Activated T-helper 17 cell treated with anti-CD3 and anti-CD28 coated beads, Interleukin-2, amount 50 U/mL, for 72 hours (primary cell): Measurements from ENCODE around the gene ANKIB1. TPM values are rescaled to one million over a fixed set of nuclear protein-coding genes. Genes with fewer than 3 reads are reported as not detected.
"Not testable (repeated sequence)": the region's sequence is repeated elsewhere in the genome, so short reads cannot be mapped to it uniquely, and the experiment has no call there.

Experiments used
- ATAC-seq: fragments of 150-1000 bp; cut with Tn5 transposase; replicated peaks from 2 replicates; pipeline ENCODE4 v1.10.0; 2021; ENCODE audit warnings: mild to moderate bottlenecking, moderate library complexity
- H3K27ac Mint-ChIP-seq: one replicate; pipeline ENCODE4 v1.8.0; 2022; ENCODE audit warnings: mixed read lengths
- H3K27me3 Mint-ChIP-seq: one replicate; pipeline ENCODE4 v1.8.0; 2022; ENCODE audit warnings: mixed read lengths
- H3K36me3 Mint-ChIP-seq: one replicate; pipeline ENCODE4 v1.8.0; 2022; ENCODE audit warnings: low read depth, mild to moderate bottlenecking, mixed read lengths
- H3K4me1 Mint-ChIP-seq: one replicate; pipeline ENCODE4 v1.8.0; 2022; ENCODE audit warnings: mixed read lengths
- H3K4me3 Mint-ChIP-seq: one replicate; pipeline ENCODE4 v1.8.0; 2022; ENCODE audit warnings: mild to moderate bottlenecking, mixed read lengths
- H3K9me3 Mint-ChIP-seq: one replicate; pipeline ENCODE4 v1.8.0; 2022; ENCODE audit warnings: mixed read lengths
- total RNA-seq, 2 donors: library from RNA; stranded (reverse); gene quantifications; one replicate each; pipeline ENCODE4 v1.2.3, GENCODE V29; 2022

The ANKIB1 gene
- total RNA-seq, 2 donors from 2014 or later: 38.6 to 39.9 TPM

DNA sequence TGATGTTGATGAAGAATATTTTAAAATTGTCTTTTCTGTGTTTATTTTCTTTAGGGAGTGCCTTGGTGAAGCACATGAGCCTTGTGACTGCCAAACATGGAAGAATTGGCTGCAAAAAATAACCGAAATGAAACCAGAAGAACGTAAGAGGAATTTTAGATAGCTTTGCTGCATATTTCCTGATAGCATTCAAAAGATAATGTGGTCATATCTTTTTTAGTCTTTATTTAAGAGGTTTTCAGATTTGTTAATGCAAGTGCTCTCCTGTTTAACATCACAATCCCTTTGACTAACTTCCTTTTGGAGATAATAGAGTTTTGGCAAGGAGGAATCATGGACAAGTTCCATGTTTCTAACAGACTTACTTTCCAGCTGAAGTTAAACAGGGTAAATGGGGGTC lies 116.4 kb downstream of the ANKIB1 start:
- Mint-ChIP-seq H3K4me1 (peaks cover 3% of the 10 kb centered on the region), H3K27me3 (no peaks in the 10 kb centered on the region), H3K36me3 (peaks cover 83% of the 10 kb centered on the region), H3K27ac (no peak overlapping the region), H3K4me3 (no peak overlapping the region), H3K9me3 (no peaks in the 10 kb centered on the region)
- no peak for ATAC-seq

DNA sequence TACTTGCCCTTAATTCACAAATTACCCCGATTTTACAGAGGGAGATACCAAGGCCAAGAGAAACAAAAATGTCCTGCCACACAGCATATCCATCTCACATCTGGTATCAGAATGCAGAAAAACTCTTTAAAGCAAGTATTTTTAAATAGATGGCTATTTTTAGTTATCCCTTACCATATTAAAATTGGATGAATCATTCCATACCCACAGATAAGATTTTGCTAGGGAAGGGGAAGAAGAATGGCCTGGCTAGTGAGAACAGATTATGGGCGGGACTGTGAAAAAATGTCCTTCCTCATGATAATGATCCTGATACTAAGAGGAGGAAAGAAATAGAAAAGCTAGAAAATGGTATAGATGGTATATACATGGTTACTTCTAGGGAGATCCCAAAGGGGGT lies 121.0 kb downstream of the ANKIB1 start:
- H3K4me3 Mint-ChIP-seq: no peak overlapping the region
- H3K9me3 Mint-ChIP-seq: no peaks in the 10 kb centered on the region
- H3K27me3 Mint-ChIP-seq: no peaks in the 10 kb centered on the region
- H3K4me1 Mint-ChIP-seq: peaks cover 3% of the 10 kb centered on the region
- H3K36me3 Mint-ChIP-seq: peaks cover 69% of the 10 kb centered on the region
- H3K27ac Mint-ChIP-seq: no peak overlapping the region
- no peak for ATAC-seq

DNA sequence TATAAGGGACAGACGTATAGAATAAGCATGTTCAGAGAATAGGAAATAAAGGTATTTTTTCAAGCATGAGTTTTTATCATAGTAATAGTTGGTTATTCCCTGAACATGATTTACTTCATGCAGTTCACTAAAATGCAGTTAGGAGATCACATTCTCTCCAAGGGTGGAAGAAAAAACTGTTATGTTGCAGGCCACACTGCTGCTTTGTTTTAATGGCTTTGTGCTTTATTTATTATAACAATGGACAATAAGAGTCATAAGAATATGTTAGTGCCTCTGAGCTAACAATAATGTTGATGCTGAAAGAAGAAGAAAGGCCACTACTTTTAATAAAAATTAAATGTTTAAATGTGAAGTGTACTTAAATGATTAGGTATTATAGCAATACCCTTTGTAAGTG lies 123.0 kb downstream of the ANKIB1 start:
- Mint-ChIP-seq H3K9me3 (no peaks in the 10 kb centered on the region), H3K36me3 (peaks cover 54% of the 10 kb centered on the region), H3K27me3 (no peaks in the 10 kb centered on the region), H3K27ac (no peak overlapping the region), H3K4me1 (peaks cover 3% of the 10 kb centered on the region), H3K4me3 (no peak overlapping the region)
- ATAC-seq: no peak

DNA sequence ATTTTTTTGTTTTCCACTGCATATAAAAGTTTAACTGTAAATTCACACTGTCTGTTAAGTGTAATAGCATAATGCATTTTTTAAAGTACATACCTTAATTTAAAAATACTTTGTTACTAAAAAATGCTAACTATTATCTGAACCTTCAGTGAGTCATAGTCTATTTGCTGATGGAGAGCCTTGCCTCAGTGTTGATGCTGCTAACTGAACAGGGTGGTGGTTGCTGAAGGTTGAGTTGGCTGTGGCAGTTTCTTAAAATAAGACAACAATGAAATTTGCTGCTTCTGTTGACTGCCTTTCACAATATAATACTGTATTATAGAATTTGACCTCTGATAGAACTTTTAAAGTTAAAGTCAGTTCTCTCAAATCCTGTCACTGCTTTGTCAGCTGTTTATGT lies 129.2 kb downstream of the ANKIB1 start:
- H3K36me3 Mint-ChIP-seq: peaks cover 44% of the 10 kb centered on the region
- no peaks in the 10 kb centered on the region for H3K27me3 Mint-ChIP-seq
- no peak overlapping the region for H3K4me3 Mint-ChIP-seq
- no peak overlapping the region for H3K27ac Mint-ChIP-seq
- no peaks in the 10 kb centered on the region for H3K9me3 Mint-ChIP-seq
- ATAC-seq: no peak
- H3K4me1 Mint-ChIP-seq: no peaks in the 10 kb centered on the region

DNA sequence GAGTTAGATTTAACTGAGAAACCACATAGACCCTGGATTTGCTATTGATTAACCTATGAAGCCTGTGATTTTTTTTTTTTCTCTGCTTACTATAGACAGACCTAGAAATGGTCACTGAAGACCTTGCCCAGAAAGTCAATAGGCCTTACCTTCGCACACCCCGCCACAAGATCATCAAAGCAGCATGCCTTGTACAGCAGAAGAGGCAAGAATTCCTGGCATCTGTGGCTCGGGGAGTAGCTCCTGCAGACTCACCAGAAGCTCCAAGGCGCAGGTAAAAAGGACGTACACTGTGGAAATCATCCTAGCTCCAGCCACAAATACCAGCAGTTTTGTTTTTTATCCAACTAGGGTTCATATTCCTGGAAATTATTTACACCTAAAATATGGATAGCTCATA lies 145.3 kb downstream of the ANKIB1 start:
- Mint-ChIP-seq H3K4me3 (no peak overlapping the region), H3K4me1 (no peaks in the 10 kb centered on the region), H3K9me3 (no peaks in the 10 kb centered on the region), H3K27me3 (no peaks in the 10 kb centered on the region), H3K36me3 (peaks cover 55% of the 10 kb centered on the region), H3K27ac (no peak overlapping the region)
- ATAC-seq: no peak

DNA sequence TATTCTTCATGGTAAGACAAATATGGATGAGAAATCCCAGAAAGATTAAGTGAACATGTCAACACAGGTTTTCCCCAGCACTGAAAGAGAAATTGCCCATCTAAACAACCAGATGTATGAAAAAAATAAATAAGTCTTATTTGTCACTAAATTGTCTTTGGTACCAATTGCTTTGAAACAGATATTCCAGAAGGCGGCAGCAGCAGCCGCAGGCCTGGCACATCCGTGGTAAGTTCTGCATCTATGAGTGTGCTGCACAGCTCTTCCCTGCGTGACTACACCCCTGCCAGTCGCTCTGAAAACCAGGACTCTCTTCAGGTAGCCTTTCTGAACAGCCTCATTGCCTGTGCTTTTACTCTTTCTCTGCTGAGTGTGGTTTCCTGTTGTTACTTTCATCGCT lies 151.8 kb downstream of the ANKIB1 start:
- Mint-ChIP-seq H3K9me3 (no peaks in the 10 kb centered on the region), H3K36me3 (peaks cover 51% of the 10 kb centered on the region), H3K4me1 (no peaks in the 10 kb centered on the region), H3K27me3 (no peaks in the 10 kb centered on the region), H3K4me3 (no peak overlapping the region), H3K27ac (no peak overlapping the region)
- no peak for ATAC-seq

DNA sequence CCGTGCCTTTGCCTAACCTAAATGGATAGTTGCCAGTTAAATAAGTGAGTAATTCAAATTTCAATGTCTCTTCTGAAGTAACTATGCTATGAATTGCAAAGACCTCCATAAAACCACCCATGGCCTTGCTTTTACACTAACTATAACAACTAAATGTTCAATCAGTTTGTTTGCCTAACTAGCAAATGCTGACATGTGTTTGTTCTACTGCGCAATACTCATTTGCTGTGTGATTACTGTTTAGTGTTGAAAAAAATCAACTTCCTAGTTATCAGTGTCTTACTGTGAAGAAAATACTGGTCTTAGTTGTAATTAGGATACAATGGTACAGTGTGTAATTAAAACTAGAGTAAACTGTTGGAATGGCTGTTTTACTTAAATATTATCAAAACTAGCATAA lies 154.2 kb downstream of the ANKIB1 start:
- Mint-ChIP-seq H3K36me3 (peaks cover 50% of the 10 kb centered on the region), H3K4me1 (peaks cover 12% of the 10 kb centered on the region), H3K27me3 (no peaks in the 10 kb centered on the region), H3K4me3 (no peak overlapping the region), H3K27ac (no peak overlapping the region), H3K9me3 (no peaks in the 10 kb centered on the region)
- ATAC-seq: no peak

DNA sequence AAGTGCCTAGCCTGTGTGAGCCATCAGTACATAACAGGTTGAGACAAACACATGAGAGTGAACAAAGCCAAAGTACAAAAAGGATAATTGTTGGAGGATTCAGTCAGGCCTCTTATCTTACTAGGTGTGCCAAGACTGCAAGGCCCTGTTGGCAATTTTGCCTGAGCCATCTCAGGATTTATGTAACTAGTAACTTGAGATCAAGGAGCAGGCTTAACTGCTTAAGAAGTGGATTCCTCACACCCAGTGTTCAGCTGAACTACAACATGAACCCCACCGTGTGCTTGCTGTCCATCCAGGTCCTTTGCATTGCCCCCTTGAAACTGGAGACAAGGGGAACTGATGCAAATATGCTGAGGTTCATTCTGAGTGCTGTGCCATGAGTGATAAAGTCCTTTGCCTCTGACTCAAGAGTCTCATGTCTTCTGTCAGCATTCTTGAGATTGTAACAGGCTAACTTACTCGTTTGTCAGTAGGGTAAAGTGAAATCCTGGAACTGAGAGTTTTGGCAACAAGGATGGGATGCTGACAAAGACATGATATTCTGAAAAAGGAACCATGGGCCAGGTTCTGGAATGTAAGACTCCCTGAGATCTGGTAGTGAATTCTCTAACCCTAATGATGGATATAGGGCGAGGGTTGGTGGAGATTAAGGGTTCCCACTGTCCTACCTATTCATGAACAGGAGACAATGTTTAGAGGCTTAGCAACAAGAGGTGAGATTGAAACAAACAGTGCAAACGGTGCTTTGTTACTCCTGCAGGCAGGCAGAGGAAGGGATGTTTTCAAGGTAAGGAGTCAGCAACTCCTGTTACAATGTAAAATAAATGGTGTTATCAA lies 157.4 kb downstream of the ANKIB1 start:
- peak overlapping the region; percentile 7 for H3K27ac Mint-ChIP-seq
- peaks cover 23% of the 10 kb centered on the region for H3K36me3 Mint-ChIP-seq
- H3K27me3 Mint-ChIP-seq: no peaks in the 10 kb centered on the region
- peak; percentile 39 for ATAC-seq
- H3K4me1 Mint-ChIP-seq: peaks cover 12% of the 10 kb centered on the region
- H3K9me3 Mint-ChIP-seq: no peaks in the 10 kb centered on the region
- no peak overlapping the region for H3K4me3 Mint-ChIP-seq

DNA sequence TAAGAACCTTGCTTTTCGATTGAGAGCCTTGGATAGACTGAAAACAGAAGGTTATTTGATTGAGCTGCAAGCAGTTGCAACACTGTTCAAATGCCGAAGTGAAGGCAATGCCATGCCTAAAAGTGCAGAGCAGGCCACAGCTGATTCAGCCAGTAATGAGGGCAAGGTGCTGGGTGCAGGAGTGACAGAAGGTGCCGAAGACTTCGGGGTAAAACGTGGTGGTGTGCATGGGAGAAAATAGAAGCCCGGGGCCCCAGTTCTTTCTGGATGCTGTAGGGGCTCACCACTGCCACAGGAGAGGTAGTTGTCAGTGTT lies 157.9 kb downstream of the ANKIB1 start:
- Mint-ChIP-seq H3K4me3 (no peak overlapping the region), H3K4me1 (peaks cover 12% of the 10 kb centered on the region), H3K36me3 (peaks cover 17% of the 10 kb centered on the region), H3K27me3 (no peaks in the 10 kb centered on the region), H3K27ac (peak overlapping the region; percentile 7), H3K9me3 (no peaks in the 10 kb centered on the region)
- no peak for ATAC-seq

DNA sequence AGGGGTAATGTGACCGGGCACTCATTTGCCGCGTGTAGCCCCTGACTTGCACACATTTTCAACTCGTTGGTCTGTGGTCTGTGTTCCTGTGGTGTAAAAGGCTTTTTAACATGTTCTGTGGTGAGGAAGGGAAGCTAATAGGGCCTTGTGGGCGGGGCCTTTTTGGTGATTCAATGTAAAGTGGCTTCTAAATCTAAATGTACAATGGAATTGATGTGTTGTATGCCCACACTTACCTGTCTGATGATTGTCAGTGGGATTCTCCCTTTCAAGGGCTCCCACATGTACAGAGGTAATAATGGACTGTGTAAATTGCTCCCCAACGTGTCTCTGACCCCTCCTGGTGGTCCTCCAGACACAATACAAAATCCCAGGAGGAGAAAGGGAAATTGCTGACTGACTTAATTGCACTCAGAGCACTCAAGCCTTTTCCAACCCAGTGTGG lies 158.4 kb downstream of the ANKIB1 start:
- Mint-ChIP-seq H3K27me3 (no peaks in the 10 kb centered on the region), H3K36me3 (peaks cover 12% of the 10 kb centered on the region), H3K27ac (no peak overlapping the region), H3K9me3 (no peaks in the 10 kb centered on the region), H3K4me3 (no peak overlapping the region), H3K4me1 (peaks cover 12% of the 10 kb centered on the region)
- ATAC-seq: peak; percentile 76

DNA sequence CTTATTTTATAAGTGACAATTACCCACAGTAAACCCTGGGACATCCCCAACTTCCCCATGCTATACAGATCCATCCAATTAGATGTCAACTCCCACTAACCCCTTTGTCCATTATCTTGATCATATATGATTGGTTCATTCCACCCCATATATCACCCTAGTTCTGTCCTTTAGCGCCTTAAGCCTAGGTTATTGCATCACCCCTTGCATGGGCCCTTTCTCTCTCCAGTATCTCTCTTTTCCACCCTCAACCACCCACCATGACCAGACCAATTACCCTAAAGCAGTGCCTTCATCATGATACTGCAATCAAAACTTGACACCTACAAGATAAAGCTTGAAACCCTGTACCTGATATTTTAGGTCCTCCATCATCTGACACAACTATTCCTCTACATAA lies 163.6 kb downstream of the ANKIB1 start:
- H3K27me3 Mint-ChIP-seq: peaks cover 6% of the 10 kb centered on the region
- no peak for ATAC-seq
- no peak overlapping the region for H3K4me3 Mint-ChIP-seq
- no peaks in the 10 kb centered on the region for H3K9me3 Mint-ChIP-seq
- no peaks in the 10 kb centered on the region for H3K36me3 Mint-ChIP-seq
- H3K27ac Mint-ChIP-seq: no peak overlapping the region
- peaks cover under 1% of the 10 kb centered on the region for H3K4me1 Mint-ChIP-seq

DNA sequence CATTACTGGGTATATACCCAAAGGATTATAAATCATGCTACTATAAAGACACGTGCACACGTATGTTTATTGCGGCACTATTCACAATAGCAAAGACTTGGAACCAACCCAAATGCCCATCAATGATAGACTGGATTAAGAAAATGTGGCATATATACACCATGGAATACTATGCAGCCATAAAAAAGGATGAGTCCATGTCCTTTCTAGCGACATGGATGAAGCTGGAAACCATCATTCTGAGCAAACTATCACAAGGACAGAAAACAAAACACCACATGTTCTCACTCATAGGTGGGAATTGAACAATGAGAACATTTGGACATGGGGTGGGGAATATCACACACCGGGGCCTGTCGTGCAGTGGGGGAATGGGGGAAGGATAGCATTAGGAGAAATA lies 164.4 kb downstream of the ANKIB1 start:
- not testable (repeated sequence) for H3K27me3 Mint-ChIP-seq, ATAC-seq, H3K27ac Mint-ChIP-seq, H3K9me3 Mint-ChIP-seq, H3K36me3 Mint-ChIP-seq, H3K4me3 Mint-ChIP-seq, H3K4me1 Mint-ChIP-seq

DNA sequence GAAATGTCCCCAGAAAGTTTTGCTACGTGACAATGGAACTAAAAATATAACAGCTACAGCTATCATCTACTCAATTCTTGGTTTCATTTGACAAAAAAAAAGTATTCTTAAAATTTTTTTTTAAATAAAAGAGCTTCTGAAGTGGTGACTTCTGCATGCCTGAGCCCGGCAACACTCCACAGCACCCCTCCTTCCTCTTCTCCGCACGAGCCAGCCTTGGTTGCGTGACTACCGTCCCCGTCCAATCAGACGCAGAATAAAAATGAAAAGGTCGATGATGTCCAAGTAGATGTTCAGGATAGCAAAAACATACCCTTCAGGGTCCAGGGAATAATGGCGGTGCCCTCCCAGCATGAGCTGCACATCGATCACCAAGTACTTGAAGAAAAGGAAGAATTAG lies 167.0 kb downstream of the ANKIB1 start:
- no peaks in the 10 kb centered on the region for H3K36me3 Mint-ChIP-seq
- no peaks in the 10 kb centered on the region for H3K9me3 Mint-ChIP-seq
- no peak overlapping the region for H3K27ac Mint-ChIP-seq
- no peak overlapping the region for H3K4me3 Mint-ChIP-seq
- peaks cover 6% of the 10 kb centered on the region for H3K27me3 Mint-ChIP-seq
- no peak for ATAC-seq
- H3K4me1 Mint-ChIP-seq: no peaks in the 10 kb centered on the region

DNA sequence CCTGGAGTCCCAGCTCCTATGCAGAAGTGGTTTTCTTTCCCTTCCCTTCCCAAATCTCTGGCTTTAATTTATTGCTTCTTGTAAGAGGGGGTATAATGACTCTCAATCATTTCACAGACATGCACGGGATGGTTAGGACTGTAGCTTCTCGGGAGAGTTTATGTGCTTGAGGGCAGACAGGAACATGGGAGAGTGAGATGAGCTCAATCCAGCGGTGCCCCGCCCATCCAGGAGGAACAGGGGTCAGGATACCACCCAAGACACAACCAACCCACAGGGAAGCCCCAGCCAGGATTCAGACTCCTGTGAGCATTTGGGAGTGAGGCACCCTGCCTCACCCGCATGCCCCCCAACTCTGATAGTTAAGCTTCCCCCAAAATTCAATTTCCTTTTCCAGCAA lies 167.8 kb downstream of the ANKIB1 start:
- Mint-ChIP-seq H3K4me1 (no peaks in the 10 kb centered on the region), H3K4me3 (no peak overlapping the region), H3K36me3 (no peaks in the 10 kb centered on the region), H3K27me3 (peaks cover 6% of the 10 kb centered on the region), H3K9me3 (no peaks in the 10 kb centered on the region), H3K27ac (no peak overlapping the region)
- no peak for ATAC-seq

DNA sequence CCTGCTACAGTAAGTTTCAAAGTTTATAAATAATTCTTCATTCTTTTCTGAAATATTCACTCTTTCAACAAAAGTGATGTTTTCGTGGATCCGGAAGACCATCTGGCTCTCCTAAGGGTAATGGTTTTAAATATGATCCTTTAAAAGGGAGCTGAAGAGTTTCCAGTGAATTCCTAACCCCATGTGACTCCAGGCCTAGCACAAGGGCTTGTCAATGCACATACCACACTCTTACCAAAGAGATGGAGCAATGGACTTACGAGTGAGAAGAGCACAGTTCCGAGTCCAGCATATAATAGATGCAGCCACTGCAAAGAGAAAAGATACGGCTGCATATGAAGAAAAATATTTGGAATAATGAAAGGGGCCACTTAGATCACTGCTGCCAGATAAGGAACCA lies 169.5 kb downstream of the ANKIB1 start:
- Mint-ChIP-seq H3K36me3 (no peaks in the 10 kb centered on the region), H3K9me3 (no peaks in the 10 kb centered on the region), H3K4me3 (no peak overlapping the region), H3K27me3 (peaks cover 3% of the 10 kb centered on the region), H3K27ac (no peak overlapping the region), H3K4me1 (no peaks in the 10 kb centered on the region)
- ATAC-seq: no peak

DNA sequence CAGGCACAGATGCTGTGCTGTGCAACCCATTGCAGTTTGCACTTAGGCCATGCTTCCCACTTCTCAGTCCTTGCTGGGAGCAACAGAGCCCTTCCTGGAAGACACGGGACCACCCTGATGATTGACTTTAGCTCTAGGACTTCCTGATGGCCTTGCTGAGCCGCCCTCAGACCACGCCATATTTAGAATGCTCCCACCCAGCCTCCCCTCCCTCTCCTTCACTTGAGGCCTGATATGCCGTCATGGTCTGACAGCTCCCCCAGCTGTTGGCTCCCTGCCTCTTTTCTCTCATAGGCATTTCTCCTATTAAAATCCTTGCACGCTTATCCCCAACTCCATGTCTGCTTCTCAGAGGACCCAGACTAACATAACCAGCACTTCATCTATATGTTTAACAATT lies 172.1 kb downstream of the ANKIB1 start:
- Mint-ChIP-seq H3K36me3 (no peaks in the 10 kb centered on the region), H3K4me1 (no peaks in the 10 kb centered on the region), H3K9me3 (no peaks in the 10 kb centered on the region), H3K27me3 (peaks cover 1% of the 10 kb centered on the region), H3K27ac (no peak overlapping the region), H3K4me3 (no peak overlapping the region)
- no peak for ATAC-seq
